WERI-Rb-1 (cell line): ENCODE results near the gene DZIP1.

Source experiments
- DNase-seq: peaks from one replicate; pipeline ENCODE4 v3.0.0-alpha.2; 2020
- H3K27ac ChIP-seq: fragments of 250-450 bp; sonication (Bioruptor Pico); 2 replicates; pipeline ENCODE4 v1.5.1; 2020; ENCODE audit warnings: mild to moderate bottlenecking, moderate library complexity
- H3K27me3 ChIP-seq: fragments of 250-450 bp; sonication (Bioruptor Pico); 2 replicates; pipeline ENCODE4 v1.5.1; 2021; ENCODE audit warnings: mild to moderate bottlenecking, low read depth, moderate library complexity; ENCODE audit not compliant: insufficient read depth, severe bottlenecking
- H3K36me3 ChIP-seq: fragments of 250-450 bp; sonication (Bioruptor Pico); 2 replicates; pipeline ENCODE4 v1.5.1; 2020; ENCODE audit warnings: mild to moderate bottlenecking, moderate library complexity
- H3K4me3 ChIP-seq: 2 replicates; pipeline ENCODE4 v1.5.1; 2011; ENCODE audit warnings: low read depth, mild to moderate bottlenecking, control low read depth, low read length
- H3K9me3 ChIP-seq: fragments of 250-450 bp; sonication (Bioruptor Pico); 2 replicates; pipeline ENCODE4 v1.5.1; 2021; ENCODE audit warnings: mild to moderate bottlenecking, moderate library complexity; ENCODE audit not compliant: severe bottlenecking
- TF ChIP-seq, protein P1 (sequence below): IDR thresholded peaks from 2 replicates; pipeline ENCODE4 v1.5.1; 2011; ENCODE audit warnings: low read depth, mild to moderate bottlenecking, control low read depth, inconsistent platforms, low read length

Gene DZIP1

DNA sequence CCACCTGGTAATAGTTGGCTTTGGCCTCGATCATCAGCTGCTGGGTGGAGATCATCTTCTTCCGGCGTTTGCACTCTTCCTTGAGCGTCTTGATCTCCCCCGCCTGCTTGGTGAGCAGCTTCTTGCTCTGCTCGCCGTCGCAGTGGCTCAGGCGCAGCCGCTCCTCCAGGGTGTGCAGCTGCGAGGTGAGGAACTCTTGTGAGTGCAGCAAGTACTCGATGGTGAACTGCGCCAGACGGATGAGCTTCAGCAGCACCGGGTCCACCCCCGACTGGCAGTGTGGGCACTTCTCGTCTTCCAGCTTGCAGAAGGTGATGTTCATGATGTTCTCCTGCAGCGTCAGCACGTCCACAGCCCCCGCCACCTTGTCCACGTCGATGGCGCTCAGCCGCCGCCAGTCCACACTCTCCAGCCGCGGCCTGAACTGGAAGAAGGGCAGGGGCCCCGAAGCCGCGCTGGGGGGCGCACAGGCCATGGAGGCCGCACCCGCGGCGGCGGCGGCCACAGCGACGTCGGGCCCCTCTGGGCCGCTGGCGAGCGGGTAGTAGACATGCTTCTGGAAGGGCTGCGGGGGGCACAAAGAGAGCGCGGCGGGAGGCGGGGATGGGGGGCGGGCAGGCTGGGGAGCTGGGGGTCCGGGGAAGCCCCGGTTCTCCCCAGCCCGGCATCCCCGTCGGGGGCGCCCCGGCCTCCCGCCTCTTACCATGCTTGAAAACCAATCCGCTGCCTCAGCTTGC is 3.0 kb downstream of the DZIP1 start:
- H3K27ac ChIP-seq = no peak overlapping the region
- peaks cover 63% of the 10 kb centered on the region for H3K36me3 ChIP-seq
- no peaks in the 10 kb centered on the region for H3K9me3 ChIP-seq
- DNase-seq = no peak
- no peaks in the 10 kb centered on the region for H3K27me3 ChIP-seq
- TF ChIP-seq, protein P1, sequence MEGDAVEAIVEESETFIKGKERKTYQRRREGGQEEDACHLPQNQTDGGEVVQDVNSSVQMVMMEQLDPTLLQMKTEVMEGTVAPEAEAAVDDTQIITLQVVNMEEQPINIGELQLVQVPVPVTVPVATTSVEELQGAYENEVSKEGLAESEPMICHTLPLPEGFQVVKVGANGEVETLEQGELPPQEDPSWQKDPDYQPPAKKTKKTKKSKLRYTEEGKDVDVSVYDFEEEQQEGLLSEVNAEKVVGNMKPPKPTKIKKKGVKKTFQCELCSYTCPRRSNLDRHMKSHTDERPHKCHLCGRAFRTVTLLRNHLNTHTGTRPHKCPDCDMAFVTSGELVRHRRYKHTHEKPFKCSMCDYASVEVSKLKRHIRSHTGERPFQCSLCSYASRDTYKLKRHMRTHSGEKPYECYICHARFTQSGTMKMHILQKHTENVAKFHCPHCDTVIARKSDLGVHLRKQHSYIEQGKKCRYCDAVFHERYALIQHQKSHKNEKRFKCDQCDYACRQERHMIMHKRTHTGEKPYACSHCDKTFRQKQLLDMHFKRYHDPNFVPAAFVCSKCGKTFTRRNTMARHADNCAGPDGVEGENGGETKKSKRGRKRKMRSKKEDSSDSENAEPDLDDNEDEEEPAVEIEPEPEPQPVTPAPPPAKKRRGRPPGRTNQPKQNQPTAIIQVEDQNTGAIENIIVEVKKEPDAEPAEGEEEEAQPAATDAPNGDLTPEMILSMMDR = no peak
- H3K4me3 ChIP-seq = no peak overlapping the region

DNA sequence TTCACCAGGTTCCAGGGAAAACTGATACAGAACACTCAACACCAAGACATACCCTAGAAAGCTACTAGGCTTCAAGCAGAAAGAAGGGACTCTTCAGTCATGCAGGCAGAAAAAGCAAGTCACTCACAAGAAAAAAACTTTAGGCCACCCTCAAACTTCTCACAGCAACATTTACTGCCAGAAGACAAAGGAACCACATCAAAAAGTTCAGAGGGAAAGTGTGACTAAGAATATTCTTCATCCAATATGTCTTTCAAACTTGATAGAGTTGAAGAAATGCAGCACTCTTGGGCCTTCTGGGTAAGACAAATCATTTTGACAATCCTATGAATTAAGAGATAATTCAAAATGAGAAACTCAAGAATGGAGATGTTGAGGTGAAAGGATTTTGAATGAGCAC is 7.7 kb downstream of the DZIP1 start:
- TF ChIP-seq, protein P1 = no peak
- no peak for DNase-seq
- H3K27ac ChIP-seq = no peak overlapping the region
- H3K4me3 ChIP-seq = no peak overlapping the region
- peaks cover 84% of the 10 kb centered on the region for H3K36me3 ChIP-seq
- no peaks in the 10 kb centered on the region for H3K27me3 ChIP-seq
- H3K9me3 ChIP-seq = no peaks in the 10 kb centered on the region

- TF ChIP-seq, protein P1 = no peak
- Histone ChIP-seq H3K27ac (no peak overlapping the region), H3K27me3 (no peaks in the 10 kb centered on the region), H3K36me3 (peaks cover 98% of the 10 kb centered on the region), H3K4me3 (no peak overlapping the region), H3K9me3 (no peaks in the 10 kb centered on the region)
- no peak for DNase-seq
Measured at GRCh38 chr13:95630593-95630992, 13.9 kb downstream of the DZIP1 start.

- Histone ChIP-seq H3K27ac (no peak overlapping the region), H3K36me3 (peaks cover 100% of the 10 kb centered on the region), H3K4me3 (no peak overlapping the region), H3K9me3 (no peaks in the 10 kb centered on the region), H3K27me3 (no peaks in the 10 kb centered on the region)
- TF ChIP-seq, protein P1 = no peak
- no peak for DNase-seq
Measured at GRCh38 chr13:95629071-95629470, 15.4 kb downstream of the DZIP1 start.

GRCh38 chr13:95628488-95628887 is 16.0 kb downstream of the DZIP1 start:
- Histone ChIP-seq H3K36me3 (peaks cover 100% of the 10 kb centered on the region), H3K4me3 (no peak overlapping the region), H3K9me3 (no peaks in the 10 kb centered on the region), H3K27ac (no peak overlapping the region), H3K27me3 (no peaks in the 10 kb centered on the region)
- no peak for DNase-seq
- TF ChIP-seq, protein P1 = no peak

DNA sequence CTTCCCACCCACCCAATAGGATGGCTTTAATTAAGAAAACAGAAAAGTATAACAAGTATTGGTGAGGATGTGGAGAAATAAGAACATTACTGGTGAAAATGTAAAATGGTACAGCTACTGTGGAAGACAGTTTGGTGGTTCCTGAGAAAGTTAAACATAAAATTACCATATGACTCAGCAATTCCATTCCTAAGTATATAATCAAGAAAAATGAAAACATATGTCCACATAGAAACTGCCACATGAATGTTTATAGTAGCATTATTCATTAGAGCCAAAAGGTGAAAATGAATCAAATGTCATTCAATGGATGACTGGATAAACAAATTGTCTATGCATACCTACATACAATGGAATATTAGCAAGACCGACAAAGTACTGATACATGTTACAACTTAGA is 16.9 kb downstream of the DZIP1 start:
- H3K9me3 ChIP-seq = no peaks in the 10 kb centered on the region
- TF ChIP-seq, protein P1 = no peak
- H3K36me3 ChIP-seq = peaks cover 100% of the 10 kb centered on the region
- no peak overlapping the region for H3K27ac ChIP-seq
- H3K27me3 ChIP-seq = no peaks in the 10 kb centered on the region
- H3K4me3 ChIP-seq = no peak overlapping the region
- DNase-seq = no peak
